ENCODE results near the gene TMEM108. TPM values are rescaled to one million over a fixed set of nuclear protein-coding genes. Genes with fewer than 3 reads are reported as not detected.

TMEM108 gene
- total RNA-seq, 2 donors from 2014 or later = 7.7 TPM

GRCh38 chr3:133387341-133387740 lies 349.1 kb downstream of the TMEM108 start:
- intact Hi-C loops (cut with DNase I) = loop anchor here in 1 of 2 donors (5.0 kb wide), 1 partner anchor 655 kb away; no protein-coding TSS in a partner anchor

DNA sequence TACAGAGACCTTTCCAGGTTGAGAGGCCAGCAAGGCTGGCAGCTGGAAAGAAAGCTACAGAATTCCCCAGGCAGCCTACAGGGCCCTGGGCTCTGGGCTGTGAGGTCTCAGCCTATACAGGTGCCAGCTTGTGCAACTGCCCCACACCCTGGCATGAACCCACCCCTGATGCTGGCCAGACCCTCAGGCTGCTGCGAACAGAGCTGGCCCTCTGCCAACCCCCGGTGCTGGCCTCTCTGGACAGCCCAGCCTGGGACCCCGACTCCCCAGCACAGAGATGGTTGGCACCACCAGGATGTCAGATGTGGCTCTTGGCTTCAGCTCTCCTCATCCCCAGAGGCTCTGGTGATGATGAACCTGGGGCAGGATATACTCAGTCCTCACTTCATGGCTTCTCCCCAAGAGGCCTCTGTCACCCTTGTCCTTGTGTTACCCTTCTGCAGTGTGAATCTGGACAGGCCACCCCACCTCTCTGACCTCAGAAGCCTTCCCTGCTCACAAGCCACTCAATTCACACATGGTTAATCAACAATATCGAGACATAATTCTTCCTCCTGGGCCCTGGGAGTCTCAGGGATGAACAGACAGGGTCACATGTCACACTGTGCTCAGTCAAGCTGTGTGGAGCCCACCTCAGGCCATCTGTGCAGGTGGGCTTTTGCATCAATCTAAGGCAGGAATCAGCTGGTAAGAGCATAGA lies 350.7 kb downstream of the TMEM108 start:
- no peak for DNase-seq
- intact Hi-C loops (cut with DNase I) = loop anchor here in 1 of 2 donors (5.0 kb wide), 1 partner anchor 657 kb away; no protein-coding TSS in a partner anchor
- ATAC-seq = no peak

More at GRCh38 chr3:133387341-133387740, 349.1 kb downstream of the TMEM108 start:
- ATAC-seq = no peak
- no peak for DNase-seq

DNA sequence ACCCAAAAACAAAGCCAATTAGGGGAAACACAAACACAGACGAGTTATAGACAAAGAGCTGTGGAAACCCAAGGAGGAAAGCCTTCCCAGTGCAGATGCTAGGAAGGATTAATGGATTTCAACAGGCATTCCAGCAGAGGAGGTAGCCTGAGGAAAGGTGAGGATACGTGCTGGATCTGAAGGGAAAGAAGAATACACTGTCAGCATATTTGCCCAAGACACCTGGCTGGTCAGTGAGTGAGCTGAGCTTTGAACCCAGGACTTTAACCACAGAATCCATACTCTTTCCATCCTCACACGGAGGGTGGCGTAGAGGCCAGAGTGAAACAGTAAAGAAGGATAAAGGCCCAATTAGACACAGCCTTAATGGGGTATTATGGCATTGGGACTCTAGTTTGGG lies 352.5 kb downstream of the TMEM108 start:
- intact Hi-C loops (cut with DNase I) = no loop called here

GRCh38 chr3:133393204-133393603 lies 355.0 kb downstream of the TMEM108 start:
- DNase-seq = no peak
- intact Hi-C loops (cut with DNase I) = no loop called here
- ATAC-seq = no peak

More for the DNA sequence above, 352.5 kb downstream of the TMEM108 start:
- ATAC-seq (no peak), DNase-seq (no peak)

GRCh38 chr3:133393691-133394474 lies 355.7 kb downstream of the TMEM108 start:
- DNase-seq (peak; percentile 45), ATAC-seq (peak; percentile 79 to 80)
- intact Hi-C loops (cut with DNase I) = no loop called here

DNA sequence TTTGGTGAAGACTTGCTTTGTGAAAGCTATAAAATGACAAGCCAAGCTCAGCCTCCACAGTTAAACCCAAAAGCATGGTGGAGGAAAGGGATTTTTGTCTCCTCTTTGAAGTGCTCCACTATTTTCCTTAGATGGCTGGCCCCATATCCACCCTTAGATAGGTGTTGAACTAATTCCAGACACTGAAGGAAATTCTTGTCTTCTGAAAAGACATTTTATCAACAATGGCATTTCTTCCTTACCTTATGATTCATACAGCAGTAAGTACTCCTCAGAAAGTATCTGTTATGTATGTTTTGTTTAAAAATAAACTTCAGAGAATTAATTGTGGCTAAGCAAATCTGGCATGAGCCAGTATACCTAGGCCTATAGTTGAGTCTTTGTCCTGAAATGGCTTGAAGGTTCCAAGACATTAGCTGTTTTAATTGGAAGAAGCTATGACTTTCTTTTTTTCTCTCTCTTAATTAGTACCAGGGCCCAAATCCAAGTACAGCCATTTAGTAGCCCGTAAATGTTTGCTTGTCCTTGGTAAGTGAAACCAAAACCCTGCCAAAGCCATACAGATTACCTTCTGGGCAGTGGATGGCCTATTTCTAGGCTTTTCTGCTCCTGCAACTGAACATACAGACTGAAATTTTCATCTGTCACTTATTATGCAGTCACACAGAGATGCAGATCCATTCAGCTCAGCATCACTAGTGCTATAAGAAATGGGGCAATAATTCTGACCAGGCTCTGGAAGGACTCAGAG lies 356.5 kb downstream of the TMEM108 start:
- DNase-seq (no peak), ATAC-seq (no peak)
- intact Hi-C loops (cut with DNase I) = no loop called here

DNA sequence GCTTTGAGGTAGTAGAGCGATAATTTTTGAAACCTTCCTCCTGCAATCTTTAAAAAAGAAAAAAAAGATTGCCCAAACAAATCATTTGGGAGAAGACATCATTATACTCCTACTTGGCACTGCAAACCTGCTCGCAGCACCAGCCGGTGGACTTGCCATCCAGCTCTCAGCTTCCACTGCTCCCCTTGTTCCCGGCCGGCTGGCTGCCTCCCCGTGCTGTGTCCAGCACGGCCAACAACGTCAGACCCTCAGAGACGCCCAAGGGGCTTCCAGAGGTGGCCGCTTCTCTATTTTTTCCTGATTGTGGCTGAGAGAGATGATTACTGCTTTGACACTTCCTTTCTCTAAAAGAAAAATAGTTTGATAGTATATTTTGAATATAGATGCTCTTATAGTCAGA lies 358.7 kb downstream of the TMEM108 start:
- intact Hi-C loops (cut with DNase I) = no loop called here
- ATAC-seq = no peak
- no peak for DNase-seq

GRCh38 chr3:133400006-133400515 lies 361.9 kb downstream of the TMEM108 start, which contains the start of gene BFSP2:
Gene BFSP2, plus strand, starts transcription at chr3:133400056. Its CDS starts 28 bp downstream, at chr3:133400084.
- no peak for ATAC-seq
- intact Hi-C loops (cut with DNase I) = no loop called here
- DNase-seq = no peak

GRCh38 chr3:133401374-133402135 lies 363.4 kb downstream of the TMEM108 start:
- intact Hi-C loops (cut with DNase I) = no loop called here
- ATAC-seq = peak; percentile 74 to 90
- DNase-seq = no peak

DNA sequence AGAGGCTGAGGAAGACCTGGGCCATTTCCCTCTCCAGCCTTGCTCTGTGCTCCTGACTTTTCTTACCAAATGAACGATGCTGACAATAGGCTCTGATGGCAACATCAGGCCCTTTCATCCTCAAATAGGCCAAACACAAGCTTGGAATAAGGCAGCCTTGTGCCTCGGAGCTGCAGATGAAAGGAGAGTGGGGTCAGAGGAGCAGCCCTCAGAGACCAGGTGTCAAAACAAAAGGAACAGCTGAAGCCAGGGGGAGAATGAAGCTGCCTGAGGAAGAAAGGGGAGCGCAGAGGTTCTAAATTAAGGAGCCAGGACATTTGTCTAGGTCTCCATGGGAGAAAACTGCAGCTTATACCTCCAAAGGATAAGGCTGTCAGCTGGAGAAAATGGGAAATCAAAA lies 366.7 kb downstream of the TMEM108 start:
- DNase-seq (no peak), ATAC-seq (no peak)
- intact Hi-C loops (cut with DNase I) = no loop called here

GRCh38 chr3:133408366-133408765 lies 370.2 kb downstream of the TMEM108 start:
- DNase-seq (no peak), ATAC-seq (no peak)
- intact Hi-C loops (cut with DNase I) = no loop called here

DNA sequence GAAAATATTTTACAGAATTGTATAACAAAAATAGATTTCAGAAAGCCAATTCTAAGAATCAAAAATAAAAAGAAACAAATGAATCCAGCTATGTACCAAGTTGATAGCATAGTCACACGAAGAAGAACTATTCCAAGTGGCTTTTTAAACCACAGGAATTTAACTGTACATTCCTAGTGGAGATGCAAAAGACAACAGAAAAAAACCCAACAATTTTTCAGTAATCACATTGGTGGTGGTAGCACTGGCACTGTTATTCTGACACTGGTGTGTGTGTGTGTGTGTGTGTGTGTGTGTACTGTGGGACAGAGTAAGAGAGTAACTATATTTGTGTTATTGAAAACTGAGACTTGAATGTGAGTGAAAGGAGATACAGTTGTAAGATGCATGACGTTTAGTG lies 370.8 kb downstream of the TMEM108 start:
- ATAC-seq (no peak), DNase-seq (no peak)

GRCh38 chr3:133410191-133410892 lies 372.2 kb downstream of the TMEM108 start:
- intact Hi-C loops (cut with DNase I) = no loop called here
- DNase-seq (no peak), ATAC-seq (no peak)

More for the DNA sequence above, 370.8 kb downstream of the TMEM108 start:
- intact Hi-C loops (cut with DNase I) = no loop called here

- DNase-seq = peak; percentile 44
- intact Hi-C loops (cut with DNase I) = no loop called here
- peak in 1 of 2 donors; percentile 61 for ATAC-seq
These were observed 374.3 kb downstream of the TMEM108 start for GRCh38 chr3:133412183-133413132.

GRCh38 chr3:133413161-133414020 lies 375.2 kb downstream of the TMEM108 start:
- intact Hi-C loops (cut with DNase I) = no loop called here
- DNase-seq = no peak
- ATAC-seq = peak in 1 of 2 donors; percentile 65

DNA sequence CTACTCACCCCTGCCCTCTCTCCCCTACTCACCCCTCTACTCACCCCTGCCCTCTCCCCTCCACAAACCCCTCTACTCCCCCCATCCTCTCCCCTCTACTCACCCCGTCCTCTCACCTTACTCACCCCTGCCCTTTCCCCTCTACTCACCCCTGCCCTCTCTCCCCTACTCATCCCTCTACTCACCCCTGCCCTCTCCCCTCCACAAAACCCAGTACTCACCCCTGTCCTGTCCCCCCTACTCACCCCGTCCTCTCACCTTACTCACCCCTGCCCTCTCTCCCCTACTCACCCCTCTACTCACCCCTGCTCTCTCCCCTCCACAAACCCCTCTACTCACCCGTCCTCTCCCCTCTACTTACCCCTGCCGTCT lies 375.8 kb downstream of the TMEM108 start:
- ATAC-seq = no peak
- intact Hi-C loops (cut with DNase I) = no loop called here
- no peak for DNase-seq
